Stimulated activated CD4-positive, alpha-beta T cell treated with anti-CD3 and anti-CD28 coated beads, Interleukin-4, amount 100 ng/mL, for 4 hours (primary cell): ENCODE measurements around the gene MRPL14.

ENCODE experiments used
- DNase-seq, 2 experiments: peaks; one replicate each; pipeline ENCODE4 v3.0.0-alpha.2; 2020

The MRPL14 gene

DNA sequence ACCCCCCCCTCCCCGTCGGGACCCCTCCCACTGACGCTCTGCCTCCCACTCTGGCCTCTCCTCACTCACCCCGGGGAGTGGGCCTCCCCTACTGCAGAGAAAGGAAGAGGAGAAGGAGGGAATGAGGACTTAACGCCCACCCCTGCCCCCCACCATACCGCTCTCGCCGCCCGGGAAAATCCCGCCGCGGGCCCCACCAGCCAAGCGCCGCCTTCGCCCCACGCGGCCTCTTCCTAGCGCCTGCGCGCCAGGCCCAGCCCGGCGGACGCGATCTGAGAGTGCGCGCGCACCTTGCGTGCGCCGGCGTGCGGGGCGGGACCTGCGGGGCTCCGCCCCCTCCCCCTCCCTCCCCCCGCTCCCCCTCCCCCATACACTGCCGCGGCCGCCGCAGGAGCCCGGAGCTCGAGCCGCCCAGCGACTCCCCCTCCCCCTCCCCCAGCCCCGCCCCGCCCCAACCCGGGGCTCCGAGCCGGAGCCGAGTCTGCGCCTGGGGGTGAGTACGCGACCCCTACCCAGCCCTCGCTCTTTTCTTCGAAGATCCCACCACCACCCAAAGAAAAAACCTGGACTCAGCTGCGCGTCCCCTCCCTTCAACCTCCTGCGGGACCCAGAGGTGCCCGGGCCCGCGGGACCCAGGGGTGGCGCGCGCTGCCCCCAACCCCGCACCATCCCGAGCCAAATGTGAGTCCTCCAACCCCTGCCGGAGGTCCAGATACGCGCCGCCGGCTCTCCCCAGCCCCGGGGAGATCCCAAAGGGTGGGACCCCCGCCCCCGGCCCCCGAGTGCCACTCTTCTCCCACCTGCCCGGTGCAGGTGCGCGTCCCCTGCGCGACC is at the start of gene MRPL14, which contains the start of gene TMEM63B:
Gene MRPL14, minus strand, starts transcription at position 267 of the 834 bp plus-strand sequence. CDS start 10,841 bp downstream, outside the sequence.
Gene TMEM63B, plus strand, starts transcription at position 369 of the 834 bp plus-strand sequence. CDS start 7,031 bp downstream, outside the sequence.
- DNase-seq: peak; percentile 91 to 92

DNA sequence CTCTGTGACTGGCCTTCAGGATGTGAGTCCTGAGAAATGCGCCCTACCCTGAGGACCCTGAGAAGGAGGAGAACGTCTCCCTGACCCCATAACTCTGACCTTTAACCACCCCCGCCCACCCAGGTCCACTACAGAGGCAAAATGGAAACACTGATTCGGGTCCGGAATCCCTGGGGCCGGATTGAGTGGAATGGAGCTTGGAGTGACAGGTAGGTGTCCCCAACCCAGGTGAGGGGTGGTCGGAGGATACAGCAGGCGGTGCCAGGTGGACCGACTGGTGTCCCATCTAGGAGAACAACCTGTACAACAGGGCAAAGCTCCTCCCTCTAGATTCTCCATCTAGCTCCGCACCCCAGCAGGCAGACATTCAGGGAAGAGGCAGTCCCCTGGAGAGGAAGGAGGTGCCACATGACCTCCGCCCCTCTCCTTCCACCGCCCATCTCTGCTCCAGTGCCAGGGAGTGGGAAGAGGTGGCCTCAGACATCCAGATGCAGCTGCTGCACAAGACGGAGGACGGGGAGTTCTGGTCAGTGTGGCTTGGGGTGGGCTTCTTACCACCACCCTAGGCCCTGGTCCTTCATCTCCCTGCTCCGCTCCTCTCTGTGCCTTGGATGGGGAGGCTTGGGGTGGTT is 49.0 kb upstream of the MRPL14 start:
- DNase-seq: no peak

DNA sequence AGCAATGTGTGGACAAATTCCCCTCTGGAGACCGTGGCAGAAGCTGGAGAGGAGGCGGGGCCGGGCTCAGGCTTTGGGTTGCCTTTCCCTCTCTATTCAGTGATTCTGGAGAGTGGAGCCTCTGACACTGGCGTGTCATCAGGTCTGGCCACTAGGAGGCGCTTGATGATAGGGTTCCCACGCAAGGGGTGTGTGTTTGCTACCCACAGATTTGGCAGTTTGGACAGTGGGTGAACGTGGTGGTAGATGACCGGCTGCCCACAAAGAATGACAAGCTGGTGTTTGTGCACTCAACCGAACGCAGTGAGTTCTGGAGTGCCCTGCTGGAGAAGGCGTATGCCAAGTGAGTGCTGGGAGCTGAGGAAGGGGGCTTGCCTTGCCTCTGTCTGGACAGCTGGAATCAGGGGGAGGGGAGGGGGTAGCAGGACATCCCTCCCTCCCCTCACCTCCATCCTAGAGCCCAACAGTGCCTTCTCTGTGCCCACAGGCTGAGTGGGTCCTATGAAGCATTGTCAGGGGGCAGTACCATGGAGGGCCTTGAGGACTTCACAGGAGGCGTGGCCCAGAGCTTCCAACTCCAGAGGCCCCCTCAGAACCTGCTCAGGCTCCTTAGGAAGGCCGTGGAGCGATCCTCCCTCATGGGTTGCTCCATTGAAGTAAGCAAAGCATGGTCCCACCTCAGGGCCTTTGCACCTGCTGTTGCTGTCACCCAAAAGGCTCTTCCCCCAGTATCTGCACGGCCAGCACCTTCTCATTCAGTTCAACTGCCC is 45.7 kb upstream of the MRPL14 start:
- DNase-seq: peak; percentile 61 to 74

GRCh38 chr6:44171899-44172546 is 44.8 kb upstream of the MRPL14 start:
- no peak for DNase-seq

DNA sequence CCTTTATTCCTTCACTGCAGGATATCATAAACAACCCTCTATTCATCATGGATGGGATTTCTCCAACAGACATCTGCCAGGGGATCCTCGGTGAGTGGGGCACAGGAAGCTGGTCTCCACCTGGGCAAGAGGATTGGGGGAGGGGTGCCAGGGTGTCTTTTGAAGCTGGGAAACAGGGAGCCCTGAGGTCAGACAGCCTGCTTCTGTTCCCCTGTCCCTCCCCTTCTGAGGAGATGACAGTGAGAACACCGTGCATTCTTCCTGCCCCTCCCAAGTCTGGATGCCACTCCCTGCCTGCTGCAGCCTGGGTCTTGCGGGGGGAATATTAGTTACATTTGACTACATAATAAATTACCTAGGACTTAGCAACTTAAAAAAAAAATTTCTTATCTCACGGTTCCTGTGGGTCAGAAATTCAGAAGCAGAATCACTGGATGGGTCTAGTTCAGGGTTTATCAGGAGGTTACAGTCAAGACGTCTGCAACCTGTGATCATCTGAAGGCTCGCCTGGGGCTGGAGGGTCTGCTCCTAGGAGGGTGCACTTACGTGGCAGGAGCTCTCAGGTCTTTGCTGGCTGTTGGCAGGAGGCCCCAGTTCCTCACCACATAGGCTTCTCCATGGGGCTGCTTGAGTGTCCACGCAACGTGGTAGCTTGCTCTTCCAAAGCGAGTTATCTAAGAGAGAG is 42.8 kb upstream of the MRPL14 start:
- DNase-seq: no peak

DNA sequence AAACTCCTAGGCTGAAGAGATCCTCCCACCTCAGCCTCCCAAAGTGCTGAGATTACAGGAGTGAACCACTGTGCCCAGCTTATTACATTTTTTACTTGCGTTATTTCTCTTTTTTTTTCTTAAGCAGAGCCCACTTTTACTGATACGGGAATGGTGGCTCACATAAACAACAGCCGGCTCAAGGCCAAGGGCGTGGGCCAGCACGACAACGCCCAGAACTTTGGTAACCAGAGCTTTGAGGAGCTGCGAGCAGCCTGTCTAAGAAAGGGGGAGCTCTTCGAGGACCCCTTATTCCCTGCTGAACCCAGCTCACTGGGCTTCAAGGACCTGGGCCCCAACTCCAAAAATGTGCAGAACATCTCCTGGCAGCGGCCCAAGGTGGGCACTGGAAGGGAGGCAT is 41.9 kb upstream of the MRPL14 start:
- DNase-seq: no peak

GRCh38 chr6:44167567-44167966 is 40.3 kb upstream of the MRPL14 start:
- DNase-seq: no peak

GRCh38 chr6:44166591-44167184 is 39.4 kb upstream of the MRPL14 start:
- DNase-seq: no peak

- DNase-seq: no peak
Observed at GRCh38 chr6:44166116-44166515, 38.9 kb upstream of the MRPL14 start.

DNA sequence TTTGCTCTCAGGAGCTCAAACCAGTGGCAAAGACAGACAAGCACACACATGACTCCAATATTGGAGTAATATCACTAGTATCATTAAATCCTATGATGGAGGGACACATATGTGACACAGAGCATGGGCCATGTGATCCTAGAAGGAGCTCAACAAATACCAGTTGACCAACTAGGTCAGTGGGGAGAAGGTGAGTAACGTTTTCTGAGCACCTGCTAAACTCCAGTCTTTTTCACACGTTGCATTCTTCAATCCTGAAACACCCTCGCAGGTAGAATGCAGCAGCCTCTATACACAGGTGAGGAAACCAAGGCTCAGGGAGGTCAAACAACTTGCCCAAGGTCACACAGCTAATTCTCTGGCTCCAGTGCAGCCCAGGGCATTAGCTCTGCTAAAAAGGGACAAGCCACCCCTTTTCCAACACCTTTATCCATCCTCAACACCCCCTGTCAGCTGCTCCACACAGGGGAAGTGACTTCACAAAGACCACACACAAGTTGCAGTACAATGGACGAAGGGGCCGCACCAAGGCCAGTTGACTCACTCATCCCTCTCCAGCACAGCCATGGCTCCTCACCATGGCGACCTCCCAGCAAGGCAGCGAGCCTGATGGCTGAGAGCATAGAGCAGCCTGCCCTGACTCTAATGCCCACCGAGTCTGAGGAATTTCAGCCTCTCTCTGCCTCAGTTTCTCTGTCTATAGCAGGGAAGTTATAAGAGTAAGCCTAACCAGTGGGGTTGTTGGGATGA is 35.8 kb upstream of the MRPL14 start:
- no peak for DNase-seq

- no peak for DNase-seq
Observed at GRCh38 chr6:44161997-44162338, 34.7 kb upstream of the MRPL14 start.

DNA sequence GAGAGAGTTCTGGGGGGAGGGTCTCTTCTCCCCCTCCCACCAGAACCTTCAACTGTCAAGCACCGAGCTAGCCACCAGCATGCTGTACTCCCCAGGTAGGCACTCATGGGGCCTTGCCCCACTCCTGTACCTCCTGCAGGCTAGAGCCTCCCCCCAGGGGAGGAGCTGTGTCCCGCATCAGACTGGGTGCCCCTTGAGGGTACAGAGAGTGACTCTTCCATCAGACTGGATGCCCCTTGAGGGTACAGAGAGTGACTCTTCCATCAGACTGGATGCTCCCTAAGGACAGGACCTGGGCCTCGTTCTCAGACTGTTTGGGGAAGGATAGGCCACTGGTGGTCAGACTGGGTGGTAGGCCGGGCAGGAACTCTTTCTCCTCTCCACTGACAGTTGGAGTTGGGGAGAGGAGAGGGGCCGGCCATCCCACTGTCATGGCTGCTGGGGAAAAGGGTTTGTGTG is 31.5 kb upstream of the MRPL14 start, which contains the start of gene CAPN11:
Gene CAPN11, plus strand, starts transcription at position 51 of the 459 bp plus-strand sequence. Its CDS starts 29 bp downstream, at position 80.
- DNase-seq: no peak

- no peak for DNase-seq
Observed at GRCh38 chr6:44157152-44157521, 29.9 kb upstream of the MRPL14 start.

- DNase-seq: no peak
Observed at GRCh38 chr6:44156494-44157151, 29.4 kb upstream of the MRPL14 start.

GRCh38 chr6:44154067-44154466 is 26.8 kb upstream of the MRPL14 start:
- no peak for DNase-seq

DNA sequence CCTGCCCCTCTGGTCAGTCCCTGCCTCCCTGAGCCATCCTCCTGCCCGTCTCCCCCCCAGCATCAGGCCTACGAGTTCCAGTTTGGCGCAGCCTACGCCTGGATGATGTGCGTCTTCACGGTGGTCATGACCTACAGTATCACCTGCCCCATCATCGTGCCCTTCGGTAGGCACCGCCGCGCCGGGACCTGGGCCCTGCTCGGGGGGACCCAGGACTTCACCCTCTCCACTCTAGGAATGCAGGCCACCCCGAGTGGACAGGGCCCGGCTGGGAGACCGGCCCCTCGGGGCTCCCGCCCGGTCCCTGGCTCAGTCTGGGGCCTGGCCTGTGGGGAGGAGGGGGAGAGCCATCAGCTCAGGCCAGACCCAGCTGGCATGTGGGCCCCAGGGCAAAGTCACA is 25.3 kb upstream of the MRPL14 start:
- no peak for DNase-seq

DNA sequence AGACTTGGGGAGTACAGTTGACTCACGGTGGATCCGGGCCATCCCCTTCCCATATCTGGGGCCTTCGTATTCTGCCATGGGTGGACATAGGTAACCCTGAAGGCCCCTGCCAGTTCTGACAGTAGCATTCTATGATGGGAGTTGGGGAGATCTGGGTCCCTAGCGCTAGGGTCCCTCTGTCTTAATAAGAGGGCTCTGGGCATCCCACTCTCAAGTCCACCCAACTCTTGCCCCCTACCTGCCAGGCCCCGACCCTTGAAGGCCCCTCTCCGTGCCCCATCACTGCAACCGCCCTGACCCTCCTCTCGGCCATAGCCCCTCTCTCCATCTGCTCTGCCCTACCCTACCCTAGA is 24.8 kb upstream of the MRPL14 start:
- no peak for DNase-seq

GRCh38 chr6:44151348-44152108 is 24.3 kb upstream of the MRPL14 start:
- DNase-seq: peak; percentile 71 to 79

DNA sequence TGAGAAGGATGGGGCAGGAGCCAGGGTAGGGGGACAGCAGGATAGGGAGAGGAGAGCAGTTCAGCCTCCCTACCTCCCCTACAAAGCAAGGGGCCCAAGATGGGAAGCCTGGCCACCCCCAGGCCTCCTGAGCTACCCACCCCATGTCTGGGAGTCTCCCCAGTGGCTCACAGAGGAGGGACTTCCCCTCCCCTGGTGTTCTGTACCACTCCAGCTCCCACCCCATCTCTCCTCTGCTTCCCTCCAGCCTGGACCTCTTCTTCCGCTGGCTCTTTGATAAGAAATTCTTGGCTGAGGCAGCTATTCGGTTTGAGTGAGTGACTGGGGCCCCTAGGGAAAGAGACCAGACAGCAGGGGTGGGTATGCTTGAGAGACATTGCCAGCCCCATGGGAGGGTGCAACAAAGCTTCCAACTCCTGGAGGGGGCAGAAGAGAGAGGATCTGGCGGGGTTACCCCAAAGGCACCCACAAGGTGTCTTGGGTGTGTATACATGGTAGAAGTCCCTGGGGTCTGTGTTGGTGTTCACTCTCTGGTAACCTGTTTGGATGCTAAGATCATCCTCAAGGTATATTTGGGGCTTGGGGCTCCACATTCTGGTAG is 23.2 kb upstream of the MRPL14 start:
- DNase-seq: no peak
